ENCODE results near the gene ADAMTSL1.

Gene ADAMTSL1

GRCh38 chr9:18614116-18614515, 140.2 kb downstream of the ADAMTSL1 start:
- no peak for TF ChIP-seq ZFX (IDR thresholded peaks at IDR 0.05; ENCODE audit: borderline replicate concordance)
- TF ChIP-seq CTCF (IDR thresholded peaks at IDR 0.05) = no peak
- no peak overlapping the region for H3K27ac ChIP-seq

- H3K27ac ChIP-seq = no peak overlapping the region
- TF ChIP-seq ZFX (IDR thresholded peaks at IDR 0.05; ENCODE audit: borderline replicate concordance) (no peak), CTCF (IDR thresholded peaks at IDR 0.05) (no peak)
These were observed 140.7 kb downstream of the ADAMTSL1 start for GRCh38 chr9:18614651-18615050.

GRCh38 chr9:18616976-18617375, 143.0 kb downstream of the ADAMTSL1 start:
- no peak overlapping the region for H3K27ac ChIP-seq
- no peak for TF ChIP-seq CTCF (IDR thresholded peaks at IDR 0.05)
- no peak for TF ChIP-seq ZFX (IDR thresholded peaks at IDR 0.05; ENCODE audit: borderline replicate concordance)

GRCh38 chr9:18617759-18618158, 143.8 kb downstream of the ADAMTSL1 start:
- H3K27ac ChIP-seq = no peak overlapping the region
- TF ChIP-seq ZFX (IDR thresholded peaks at IDR 0.05; ENCODE audit: borderline replicate concordance) (no peak), CTCF (IDR thresholded peaks at IDR 0.05) (no peak)

- H3K27ac ChIP-seq = no peak overlapping the region
- no peak for TF ChIP-seq ZFX (IDR thresholded peaks at IDR 0.05; ENCODE audit: borderline replicate concordance)
- TF ChIP-seq CTCF (IDR thresholded peaks at IDR 0.05) = no peak
These were observed 144.9 kb downstream of the ADAMTSL1 start for GRCh38 chr9:18618862-18619261.

- TF ChIP-seq CTCF (IDR thresholded peaks at IDR 0.05) (no peak), ZFX (IDR thresholded peaks at IDR 0.05; ENCODE audit: borderline replicate concordance) (no peak)
- no peak overlapping the region for H3K27ac ChIP-seq
These were observed 148.4 kb downstream of the ADAMTSL1 start for GRCh38 chr9:18622186-18622836.

GRCh38 chr9:18623221-18624079, 149.5 kb downstream of the ADAMTSL1 start:
- no peak overlapping the region for H3K27ac ChIP-seq
- TF ChIP-seq CTCF (IDR thresholded peaks at IDR 0.05) (no peak), ZFX (IDR thresholded peaks at IDR 0.05; ENCODE audit: borderline replicate concordance) (no peak)

Data from 22Rv1 (cell line).